Large intestine (tissue), 3 donors: ENCODE measurements around the gene GRID1. TPM values are rescaled to one million over a fixed set of nuclear protein-coding genes. Genes with fewer than 3 reads are reported as not detected.

Source experiments
- DNase-seq, 2 donors: peaks; one replicate each; pipeline versions ENCODE4 v3.0.0 to v3.0.0-alpha.2; 2013
- H3K27ac ChIP-seq: one replicate; pipeline ENCODE4 v1.5.1; 2013; ENCODE audit warnings: low read length
- H3K27me3 ChIP-seq: 2 replicates; pipeline ENCODE4 v1.6.1; 2013; ENCODE audit warnings: low read length; ENCODE audit not compliant: control insufficient read depth, insufficient read depth
- H3K36me3 ChIP-seq: 2 replicates; pipeline ENCODE4 v1.6.1; 2013; ENCODE audit warnings: low read length; ENCODE audit not compliant: control insufficient read depth, insufficient read depth
- H3K4me1 ChIP-seq: one replicate; pipeline ENCODE4 v1.6.1; 2013; ENCODE audit warnings: low read length; ENCODE audit not compliant: control insufficient read depth, insufficient read depth
- H3K4me3 ChIP-seq: one replicate; pipeline ENCODE4 v1.5.1; 2013; ENCODE audit warnings: low read length
- H3K9me3 ChIP-seq: one replicate; pipeline ENCODE4 v1.6.1; 2013; ENCODE audit warnings: mild to moderate bottlenecking, low read depth, low read length, moderate library complexity; ENCODE audit not compliant: control insufficient read depth
- WGBS: methylation state at CpG from one replicate; pipeline ENCODE4 v1.1.5; 2013; ENCODE audit warnings: low lambda C conversion rate; ENCODE audit not compliant: insufficient coverage; 5-methylcytosine and 5-hydroxymethylcytosine counted together
- polyA plus RNA-seq: library from polyadenylated mRNA; unstranded; fragments of 120-200 nt; gene quantifications from one replicate; pipeline ENCODE4 v1.2.1, GENCODE V29; 2013

Gene GRID1
- polyA plus RNA-seq, 1 donor, result 1.7 TPM

- no peak overlapping the region for H3K4me3 ChIP-seq
Observed at GRCh38 chr10:85921789-85922188, 444.8 kb downstream of the GRID1 start.

DNA sequence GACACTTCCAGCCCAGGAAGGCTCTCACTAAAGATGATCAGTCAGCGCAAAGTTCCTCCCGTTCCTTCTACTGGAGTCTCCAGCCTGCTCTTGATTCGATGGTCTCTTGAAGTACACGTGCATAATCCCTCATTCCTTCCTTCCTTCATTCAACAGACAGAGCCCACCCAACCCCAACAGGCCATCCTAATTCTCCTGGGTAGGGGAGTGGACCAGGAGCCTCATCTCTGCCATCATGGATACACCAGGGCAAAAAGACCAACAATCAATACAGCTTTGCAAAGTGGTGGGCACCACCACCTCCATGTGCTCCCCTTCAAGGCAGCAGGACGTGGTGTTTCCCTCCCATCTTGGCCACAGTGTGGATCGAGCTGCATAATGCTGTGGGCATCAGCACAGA is 446.3 kb downstream of the GRID1 start:
- Histone ChIP-seq H3K36me3 (no peaks in the 10 kb centered on the region), H3K9me3 (no peaks in the 10 kb centered on the region), H3K27ac (no peak overlapping the region), H3K4me3 (no peak overlapping the region), H3K4me1 (no peaks in the 10 kb centered on the region), H3K27me3 (no peaks in the 10 kb centered on the region)
- WGBS, result 100% methylated on average over 1 of the region's 6 CpGs
- DNase-seq, result no peak

More at GRCh38 chr10:85921789-85922188, 444.8 kb downstream of the GRID1 start:
- no peaks in the 10 kb centered on the region for H3K9me3 ChIP-seq
- no peak for DNase-seq
- no peak overlapping the region for H3K27ac ChIP-seq
- H3K27me3 ChIP-seq, result no peaks in the 10 kb centered on the region
- H3K36me3 ChIP-seq, result no peaks in the 10 kb centered on the region
- H3K4me1 ChIP-seq, result no peaks in the 10 kb centered on the region
- WGBS, result 88% methylated on average over 3 of the region's 5 CpGs

DNA sequence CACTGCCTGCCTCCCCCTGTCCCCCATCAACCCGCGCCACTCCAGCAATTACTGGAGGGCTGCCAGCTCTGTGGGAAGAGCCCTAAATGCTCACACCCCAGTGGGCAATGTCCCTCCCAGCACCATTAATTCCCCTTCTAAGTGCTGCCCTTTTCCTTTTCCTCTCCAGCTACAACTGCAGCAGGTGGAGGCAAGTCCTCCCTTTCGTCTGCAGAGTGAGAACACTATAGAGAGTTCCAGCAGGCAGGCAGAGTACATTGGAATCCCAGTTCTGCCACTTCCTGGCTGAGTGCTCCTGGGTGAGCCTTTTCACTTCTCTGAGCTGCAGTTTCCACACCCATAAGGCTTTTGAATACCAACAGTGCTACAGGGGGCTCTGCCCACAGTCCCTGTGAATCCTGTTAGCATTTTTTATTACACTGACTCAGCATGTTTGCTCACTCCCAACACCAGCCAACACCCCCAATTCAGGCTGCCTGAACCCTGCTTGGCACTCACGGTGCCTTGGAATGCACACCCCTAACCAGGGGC is 447.0 kb downstream of the GRID1 start:
- H3K9me3 ChIP-seq, result no peaks in the 10 kb centered on the region
- H3K4me3 ChIP-seq, result no peak overlapping the region
- no peaks in the 10 kb centered on the region for H3K4me1 ChIP-seq
- WGBS, result no CpG with 5 or more reads among the region's 4 CpGs
- H3K27ac ChIP-seq, result no peak overlapping the region
- no peak for DNase-seq
- no peaks in the 10 kb centered on the region for H3K36me3 ChIP-seq
- no peaks in the 10 kb centered on the region for H3K27me3 ChIP-seq

DNA sequence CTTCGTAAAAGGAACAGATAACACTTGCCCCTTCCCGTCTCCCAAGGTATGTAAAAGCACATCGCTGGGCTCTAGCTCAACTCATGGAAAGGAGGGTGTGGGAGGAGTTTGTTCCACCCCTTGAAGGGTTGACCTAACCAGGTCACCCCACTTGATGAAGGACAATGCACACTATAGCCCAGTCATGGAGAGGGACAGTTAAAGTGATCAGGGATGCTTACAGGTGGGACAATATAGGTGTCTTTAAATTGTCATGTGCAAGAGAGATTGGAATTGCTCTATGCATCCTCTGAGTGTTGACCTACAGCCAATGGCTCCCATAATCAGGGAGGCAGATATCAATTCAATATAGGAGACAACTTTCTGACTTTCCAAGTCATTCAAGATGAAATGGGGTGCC is 448.2 kb downstream of the GRID1 start:
- no CpG with 5 or more reads among the region's 3 CpGs for WGBS
- no peaks in the 10 kb centered on the region for H3K9me3 ChIP-seq
- no peak overlapping the region for H3K27ac ChIP-seq
- no peaks in the 10 kb centered on the region for H3K27me3 ChIP-seq
- no peaks in the 10 kb centered on the region for H3K4me1 ChIP-seq
- no peaks in the 10 kb centered on the region for H3K36me3 ChIP-seq
- DNase-seq, result no peak
- no peak overlapping the region for H3K4me3 ChIP-seq

DNA sequence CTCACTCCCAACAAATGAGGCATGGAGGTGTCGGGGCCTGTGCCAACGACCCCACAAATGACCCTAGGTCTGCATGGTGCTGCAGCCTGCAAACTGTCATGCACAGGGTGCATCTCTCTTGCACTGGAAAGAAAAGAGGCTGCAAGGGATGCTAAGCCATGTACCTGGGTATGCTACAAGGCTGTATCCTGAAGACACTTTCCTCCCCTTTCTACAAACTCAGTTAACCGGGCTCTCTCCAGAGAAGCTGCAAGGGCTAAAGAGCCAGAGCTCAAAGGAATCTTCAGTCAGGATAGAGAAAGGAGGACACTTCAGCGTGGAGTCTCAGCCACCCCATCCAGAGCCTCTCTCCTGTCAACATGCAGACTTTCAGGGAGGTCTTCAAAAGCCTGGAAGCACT is 449.0 kb downstream of the GRID1 start:
- Histone ChIP-seq H3K4me1 (no peaks in the 10 kb centered on the region), H3K36me3 (no peaks in the 10 kb centered on the region), H3K4me3 (no peak overlapping the region), H3K27ac (no peak overlapping the region), H3K27me3 (no peaks in the 10 kb centered on the region), H3K9me3 (no peaks in the 10 kb centered on the region)
- DNase-seq, result no peak
- WGBS, result no CpG with 5 or more reads among the region's 4 CpGs

DNA sequence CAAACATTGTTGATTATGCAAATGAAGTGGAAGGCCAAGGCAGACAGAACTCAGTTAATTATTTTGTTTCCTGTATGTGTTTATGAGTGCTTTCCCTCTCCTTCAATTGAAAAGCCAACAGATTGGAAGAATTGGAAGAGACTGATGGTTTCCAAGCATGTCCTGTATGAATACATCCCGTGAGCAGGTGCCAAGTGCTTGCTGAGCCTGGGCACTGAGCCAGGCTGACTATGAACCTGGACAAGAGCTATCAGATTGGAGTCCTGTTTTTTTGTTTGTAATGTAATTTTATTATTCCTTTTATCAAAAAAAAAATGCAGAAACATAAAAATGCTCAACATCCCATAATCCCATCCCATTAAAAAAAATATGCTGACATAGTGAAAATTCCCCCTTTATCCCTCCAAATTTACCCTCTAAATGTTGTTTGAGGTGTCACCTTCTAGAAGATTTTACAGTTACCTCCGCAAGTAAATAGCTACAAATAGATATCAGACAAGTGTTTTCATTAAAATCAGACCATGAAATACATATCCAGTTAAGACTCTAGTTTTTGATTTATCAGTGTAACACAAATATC is 449.5 kb downstream of the GRID1 start:
- no CpG with 5 or more reads among the region's 2 CpGs for WGBS

DNA sequence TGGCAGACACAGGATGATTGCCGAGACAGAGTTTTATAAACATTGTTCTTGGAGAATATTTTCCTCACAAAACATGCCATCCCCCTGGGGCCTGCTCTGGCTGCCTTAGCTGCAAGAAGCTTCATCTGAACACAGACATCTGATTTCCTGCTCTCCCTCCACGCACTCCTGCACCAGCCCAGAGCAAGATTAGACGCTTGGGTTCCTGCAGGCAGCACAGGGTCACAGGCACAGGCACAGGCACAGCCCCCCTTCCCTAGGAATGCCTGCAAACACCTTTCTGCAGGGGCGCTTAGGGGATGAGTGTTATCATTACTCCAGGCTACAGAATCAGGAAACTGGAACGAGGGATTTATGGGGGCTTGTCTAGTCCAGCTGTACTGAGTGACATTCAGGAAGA is 450.3 kb downstream of the GRID1 start:
- H3K36me3 ChIP-seq, result no peaks in the 10 kb centered on the region
- H3K27ac ChIP-seq, result no peak overlapping the region
- DNase-seq, result no peak
- H3K9me3 ChIP-seq, result no peaks in the 10 kb centered on the region
- WGBS, result no CpG with 5 or more reads among the region's 5 CpGs
- H3K4me3 ChIP-seq, result no peak overlapping the region
- no peaks in the 10 kb centered on the region for H3K4me1 ChIP-seq
- H3K27me3 ChIP-seq, result no peaks in the 10 kb centered on the region

More for the DNA sequence above, 449.5 kb downstream of the GRID1 start:
- H3K36me3 ChIP-seq, result no peaks in the 10 kb centered on the region
- no peaks in the 10 kb centered on the region for H3K27me3 ChIP-seq
- no peaks in the 10 kb centered on the region for H3K9me3 ChIP-seq
- H3K27ac ChIP-seq, result no peak overlapping the region
- H3K4me1 ChIP-seq, result no peaks in the 10 kb centered on the region
- no peak for DNase-seq
- H3K4me3 ChIP-seq, result no peak overlapping the region

- DNase-seq, result no peak
- H3K27me3 ChIP-seq, result no peaks in the 10 kb centered on the region
- no peaks in the 10 kb centered on the region for H3K9me3 ChIP-seq
- no peak overlapping the region for H3K27ac ChIP-seq
- H3K4me1 ChIP-seq, result no peaks in the 10 kb centered on the region
- no peaks in the 10 kb centered on the region for H3K36me3 ChIP-seq
- WGBS, result 100% methylated on average over 3 of the region's 4 CpGs
- H3K4me3 ChIP-seq, result no peak overlapping the region
Observed at GRCh38 chr10:85915245-85915846, 451.2 kb downstream of the GRID1 start.

DNA sequence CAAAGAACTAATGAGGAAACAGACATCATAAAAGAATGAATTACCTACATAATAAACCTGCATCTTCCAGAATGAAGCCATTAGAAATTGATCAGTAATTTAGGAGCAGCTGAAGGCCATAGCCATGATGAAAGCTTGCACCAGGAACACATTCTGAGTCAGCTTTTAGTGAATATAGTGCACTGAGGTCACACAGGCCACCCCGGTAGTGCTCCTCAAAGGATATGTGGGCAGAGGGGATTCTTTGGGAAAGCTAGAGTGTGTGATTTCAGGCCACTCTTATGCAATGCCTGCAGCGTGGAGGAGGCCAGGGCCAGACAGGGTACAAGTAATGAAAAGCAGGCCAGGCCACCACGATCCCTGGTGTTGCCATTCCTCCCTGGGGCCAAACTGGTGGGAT is 451.9 kb downstream of the GRID1 start:
- no peaks in the 10 kb centered on the region for H3K9me3 ChIP-seq
- H3K36me3 ChIP-seq, result no peaks in the 10 kb centered on the region
- no CpG with 5 or more reads among the region's 3 CpGs for WGBS
- DNase-seq, result no peak
- no peak overlapping the region for H3K27ac ChIP-seq
- H3K4me3 ChIP-seq, result no peak overlapping the region
- no peaks in the 10 kb centered on the region for H3K27me3 ChIP-seq
- H3K4me1 ChIP-seq, result no peaks in the 10 kb centered on the region

DNA sequence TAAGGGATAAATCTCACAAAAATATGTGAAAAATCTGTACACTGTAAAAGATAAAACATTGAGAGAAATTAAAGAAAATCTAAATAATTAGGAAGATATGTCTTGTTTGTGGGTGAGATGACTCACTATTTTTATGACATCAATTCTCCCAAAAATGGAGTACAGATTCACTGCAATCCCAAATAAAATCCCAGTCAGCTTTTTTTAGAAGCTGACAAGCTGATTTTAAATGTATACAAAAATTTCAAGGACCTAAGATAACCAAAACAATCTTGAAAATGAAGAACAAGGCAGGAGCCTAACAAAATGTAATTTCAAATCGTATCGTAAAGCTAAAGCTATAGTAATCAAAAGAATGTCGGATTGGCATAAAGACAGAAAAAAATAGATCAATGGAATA is 458.1 kb downstream of the GRID1 start:
- no peak overlapping the region for H3K4me3 ChIP-seq
- 100% methylated on average over 3 of the region's 3 CpGs for WGBS

GRCh38 chr10:85902051-85902450 is 464.5 kb downstream of the GRID1 start:
- Histone ChIP-seq H3K4me1 (no peaks in the 10 kb centered on the region), H3K9me3 (no peaks in the 10 kb centered on the region), H3K36me3 (no peaks in the 10 kb centered on the region), H3K27ac (no peak overlapping the region), H3K27me3 (no peaks in the 10 kb centered on the region), H3K4me3 (no peak overlapping the region)
- 40% methylated on average over 1 of the region's 5 CpGs for WGBS
- DNase-seq, result no peak

More for the DNA sequence above, 458.1 kb downstream of the GRID1 start:
- Histone ChIP-seq H3K4me1 (no peaks in the 10 kb centered on the region), H3K36me3 (no peaks in the 10 kb centered on the region), H3K27ac (no peak overlapping the region), H3K9me3 (no peaks in the 10 kb centered on the region), H3K27me3 (no peaks in the 10 kb centered on the region)
- no peak for DNase-seq
